ENCODE results near the gene INPP5A.

INPP5A gene

GRCh38 chr10:132656283-132657126, 118.9 kb downstream of the INPP5A start:
- no peak for TF ChIP-seq CTCF (conservative IDR thresholded peaks at IDR 0.05)
- no peak overlapping the region for H3K27ac ChIP-seq

GRCh38 chr10:132657127-132657706, 119.6 kb downstream of the INPP5A start:
- H3K27ac ChIP-seq, result no peak overlapping the region
- TF ChIP-seq CTCF (conservative IDR thresholded peaks at IDR 0.05), result no peak

GRCh38 chr10:132657748-132658147, 120.2 kb downstream of the INPP5A start:
- no peak for TF ChIP-seq CTCF (conservative IDR thresholded peaks at IDR 0.05)

GRCh38 chr10:132658546-132659205, 121.1 kb downstream of the INPP5A start:
- TF ChIP-seq CTCF (conservative IDR thresholded peaks at IDR 0.05), result no peak
- H3K27ac ChIP-seq, result no peak overlapping the region

More at GRCh38 chr10:132657748-132658147, 120.2 kb downstream of the INPP5A start:
- no peak overlapping the region for H3K27ac ChIP-seq

- no peak overlapping the region for H3K27ac ChIP-seq
- TF ChIP-seq CTCF (conservative IDR thresholded peaks at IDR 0.05), result no peak
These were observed 121.9 kb downstream of the INPP5A start for GRCh38 chr10:132659206-132660091.

- no peak overlapping the region for H3K27ac ChIP-seq
- no peak for TF ChIP-seq CTCF (conservative IDR thresholded peaks at IDR 0.05)
These were observed 122.8 kb downstream of the INPP5A start for GRCh38 chr10:132660385-132660784.

All from VCaP (cell line).